Brain pericyte (primary cell): ENCODE data around the gene AFF1.
"Not testable (repeated sequence)": the region's sequence is repeated elsewhere in the genome, so short reads cannot be mapped to it uniquely, and the experiment has no call there.

ENCODE experiments used
- DNase-seq: peaks from one replicate; pipeline ENCODE4 v3.0.0-alpha.2; 2012; ENCODE audit warnings: low read depth, low spot score

AFF1 gene

DNA sequence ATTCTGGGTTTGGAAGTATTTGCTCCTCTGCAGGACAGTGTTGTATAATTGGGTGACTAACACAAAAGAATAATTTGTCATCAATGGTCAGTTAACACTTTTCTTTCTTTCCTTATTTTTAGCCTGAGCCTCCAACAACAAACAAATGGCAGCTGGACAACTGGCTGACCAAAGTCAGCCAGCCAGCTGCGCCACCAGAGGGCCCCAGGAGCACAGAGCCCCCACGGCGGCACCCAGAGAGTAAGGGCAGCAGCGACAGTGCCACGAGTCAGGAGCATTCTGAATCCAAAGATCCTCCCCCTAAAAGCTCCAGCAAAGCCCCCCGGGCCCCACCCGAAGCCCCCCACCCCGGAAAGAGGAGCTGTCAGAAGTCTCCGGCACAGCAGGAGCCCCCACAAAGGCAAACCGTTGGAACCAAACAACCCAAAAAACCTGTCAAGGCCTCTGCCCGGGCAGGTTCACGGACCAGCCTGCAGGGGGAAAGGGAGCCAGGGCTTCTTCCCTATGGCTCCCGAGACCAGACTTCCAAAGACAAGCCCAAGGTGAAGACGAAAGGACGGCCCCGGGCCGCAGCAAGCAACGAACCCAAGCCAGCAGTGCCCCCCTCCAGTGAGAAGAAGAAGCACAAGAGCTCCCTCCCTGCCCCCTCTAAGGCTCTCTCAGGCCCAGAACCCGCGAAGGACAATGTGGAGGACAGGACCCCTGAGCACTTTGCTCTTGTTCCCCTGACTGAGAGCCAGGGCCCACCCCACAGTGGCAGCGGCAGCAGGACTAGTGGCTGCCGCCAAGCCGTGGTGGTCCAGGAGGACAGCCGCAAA is 179.6 kb downstream of the AFF1 start:
- DNase-seq, result no peak

- DNase-seq, result no peak
Measured at GRCh38 chr4:87116231-87116630, 181.4 kb downstream of the AFF1 start.

DNA sequence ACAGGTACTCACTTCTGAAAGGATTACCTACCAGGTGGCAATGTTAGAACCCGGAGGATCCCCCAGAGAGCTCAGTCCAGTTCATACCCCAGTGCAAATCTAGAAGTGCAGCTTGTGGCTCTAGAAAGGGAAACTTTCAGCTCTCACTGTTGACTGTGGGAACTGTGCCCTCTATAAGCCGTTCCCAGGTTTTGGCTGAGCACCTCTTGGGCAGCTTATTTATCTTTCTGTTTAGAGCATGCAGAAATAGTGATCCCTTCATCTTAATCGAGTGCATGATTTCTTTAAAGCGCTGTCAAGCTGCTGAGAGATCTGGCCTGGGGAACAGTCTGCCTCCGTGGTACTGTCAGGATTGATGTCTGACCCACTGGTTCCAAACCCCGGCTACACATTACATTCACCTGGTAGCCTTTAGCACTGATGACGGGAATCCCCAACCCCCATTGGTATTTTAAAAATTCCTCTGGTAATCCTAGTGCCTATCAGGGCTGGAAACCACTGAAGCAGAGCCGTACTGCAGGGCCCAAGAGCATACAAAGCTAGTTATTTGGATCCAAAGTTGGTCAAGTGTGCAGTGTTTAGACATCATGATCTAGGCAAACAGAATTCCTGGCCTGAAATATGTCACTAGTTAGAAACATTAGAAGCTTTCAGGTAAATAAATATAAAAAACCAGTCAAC is 182.4 kb downstream of the AFF1 start:
- DNase-seq, result no peak

GRCh38 chr4:87117732-87118075 is 182.9 kb downstream of the AFF1 start:
- DNase-seq, result no peak

- DNase-seq, result no peak
Measured at GRCh38 chr4:87118421-87118820, 183.6 kb downstream of the AFF1 start.

DNA sequence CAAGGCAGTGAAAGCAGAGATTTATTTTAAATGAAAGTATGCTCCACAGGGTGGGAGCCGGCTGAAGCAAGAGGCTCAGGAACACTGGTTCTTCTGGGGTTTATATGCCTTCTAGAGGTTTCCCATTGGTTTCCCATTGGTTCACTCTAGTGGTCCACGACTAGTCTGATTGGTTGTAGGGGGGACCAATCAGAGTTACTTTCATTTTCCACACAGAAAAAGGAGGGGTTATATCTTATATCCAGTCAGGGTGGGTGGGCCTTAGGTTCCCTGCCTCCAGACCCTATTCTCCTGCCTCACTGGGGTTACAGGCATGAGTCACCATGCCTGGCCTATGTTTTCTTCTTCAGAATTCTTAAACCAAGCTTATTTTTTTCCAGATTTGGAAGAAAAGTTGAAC is 184.0 kb downstream of the AFF1 start:
- no peak for DNase-seq

- DNase-seq, result no peak
Measured at GRCh38 chr4:87120010-87120409, 185.2 kb downstream of the AFF1 start.

GRCh38 chr4:87120411-87121162 is 185.8 kb downstream of the AFF1 start:
- DNase-seq, result no peak

GRCh38 chr4:87121341-87122065 is 186.7 kb downstream of the AFF1 start:
- DNase-seq, result no peak

GRCh38 chr4:87122252-87122651 is 187.4 kb downstream of the AFF1 start:
- no peak for DNase-seq

DNA sequence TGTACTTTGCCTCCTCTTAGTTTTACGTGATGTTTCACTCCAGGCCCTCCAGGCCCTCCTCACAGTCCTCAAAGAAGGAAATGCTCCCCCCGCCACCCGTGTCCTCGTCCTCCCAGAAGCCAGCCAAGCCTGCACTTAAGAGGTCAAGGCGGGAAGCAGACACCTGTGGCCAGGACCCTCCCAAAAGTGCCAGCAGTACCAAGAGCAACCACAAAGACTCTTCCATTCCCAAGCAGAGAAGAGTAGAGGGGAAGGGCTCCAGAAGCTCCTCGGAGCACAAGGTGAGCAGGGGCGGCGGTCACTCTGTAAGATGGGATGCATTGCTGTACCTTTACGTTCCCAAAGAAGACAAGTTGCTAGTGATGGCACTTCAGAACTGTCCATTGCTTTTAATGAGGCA is 191.2 kb downstream of the AFF1 start:
- DNase-seq, result no peak

DNA sequence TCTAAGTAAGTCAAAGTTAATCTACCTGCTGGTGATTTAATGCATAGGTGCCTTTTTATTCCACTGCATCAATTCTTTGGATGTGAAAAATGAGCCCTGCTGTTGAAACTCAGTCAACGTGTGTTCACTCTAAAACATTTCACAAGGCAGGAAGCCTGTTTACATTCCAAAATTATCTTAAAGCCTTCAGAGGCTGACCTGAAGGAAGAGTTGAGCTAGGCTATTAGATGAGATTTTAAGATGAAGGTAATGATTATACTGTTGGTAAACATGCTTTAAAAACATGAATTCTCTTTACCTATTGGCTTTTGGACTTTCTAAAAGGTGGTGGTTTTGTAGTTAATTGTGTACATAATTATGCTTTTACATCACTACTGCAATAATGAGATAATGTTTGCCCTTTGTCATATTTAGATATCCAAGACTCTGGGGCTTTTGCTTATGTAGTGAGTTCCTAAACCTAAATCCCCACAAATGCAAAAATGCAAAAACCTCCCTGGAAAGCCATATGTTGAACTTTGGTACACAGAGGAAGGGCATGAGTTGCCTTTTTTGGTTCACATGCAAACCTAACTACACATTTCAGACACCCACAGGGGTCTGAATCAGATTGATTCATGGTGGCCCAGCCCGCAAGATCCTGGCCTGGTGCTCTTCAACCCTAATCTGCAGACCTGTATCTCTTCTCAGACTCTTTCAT is 193.3 kb downstream of the AFF1 start:
- DNase-seq, result no peak

DNA sequence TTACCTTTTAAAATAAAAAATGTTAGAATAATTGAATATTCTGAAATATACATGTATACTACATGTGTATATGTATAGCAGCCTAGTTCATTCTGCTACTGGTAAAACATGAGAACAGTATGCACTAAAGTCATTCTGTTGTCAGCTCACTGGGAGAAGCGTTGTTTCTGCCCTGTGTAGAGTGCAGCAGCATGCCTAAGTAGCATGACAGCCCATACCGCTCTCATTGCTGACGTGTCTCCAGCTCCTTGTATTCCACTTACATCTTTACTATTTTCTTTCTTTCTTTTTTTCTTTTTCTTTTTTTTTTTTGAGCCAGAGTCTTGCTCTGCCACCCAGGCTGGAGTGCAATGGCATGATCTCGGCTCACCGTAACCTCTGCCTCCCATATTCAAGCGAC is 194.9 kb downstream of the AFF1 start:
- no peak for DNase-seq

- DNase-seq, result no peak
Measured at GRCh38 chr4:87130985-87131703, 196.3 kb downstream of the AFF1 start.

GRCh38 chr4:87132035-87132434 is 197.2 kb downstream of the AFF1 start:
- no peak for DNase-seq

- no peak for DNase-seq
Measured at GRCh38 chr4:87133183-87133582, 198.4 kb downstream of the AFF1 start.

DNA sequence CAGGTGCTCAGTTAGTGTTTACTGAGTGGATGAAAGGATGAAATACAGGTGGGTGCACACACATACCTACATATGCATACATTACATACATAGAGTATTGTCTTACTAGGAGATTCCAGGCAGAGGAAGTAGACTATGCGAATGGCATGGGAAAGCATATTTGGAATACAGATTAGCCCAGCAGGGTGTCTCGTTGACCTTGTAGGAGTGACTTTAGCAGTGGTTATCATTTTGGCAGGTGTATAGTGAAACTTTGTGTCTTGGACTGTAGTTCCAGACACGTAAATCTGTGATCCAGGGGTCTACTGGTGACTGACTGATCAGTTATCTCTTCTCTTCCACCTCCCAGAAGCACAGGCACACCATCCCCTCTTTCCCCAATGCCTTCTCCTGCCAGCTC is 199.3 kb downstream of the AFF1 start:
- no peak for DNase-seq

DNA sequence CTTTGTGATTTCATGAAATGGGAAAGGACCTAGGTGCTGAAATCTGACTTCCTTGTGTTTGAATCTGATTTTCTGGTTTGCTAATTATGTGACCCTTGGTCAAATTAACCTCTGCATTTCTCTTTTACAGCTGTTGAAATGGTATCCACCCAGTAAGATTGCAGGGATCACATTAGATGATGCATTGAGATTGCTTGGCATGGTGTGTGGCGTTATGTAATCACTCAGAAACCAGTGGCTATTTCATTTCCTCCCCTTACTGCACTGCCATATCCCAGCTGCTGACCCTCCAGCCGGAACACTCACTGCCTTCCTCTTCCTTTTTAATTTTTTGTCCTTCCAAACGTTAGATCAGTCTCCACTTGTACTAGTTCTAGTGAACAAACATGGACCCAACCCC is 206.6 kb downstream of the AFF1 start:
- no peak for DNase-seq

GRCh38 chr4:87144356-87144755 is 209.5 kb downstream of the AFF1 start:
- DNase-seq, result no peak

DNA sequence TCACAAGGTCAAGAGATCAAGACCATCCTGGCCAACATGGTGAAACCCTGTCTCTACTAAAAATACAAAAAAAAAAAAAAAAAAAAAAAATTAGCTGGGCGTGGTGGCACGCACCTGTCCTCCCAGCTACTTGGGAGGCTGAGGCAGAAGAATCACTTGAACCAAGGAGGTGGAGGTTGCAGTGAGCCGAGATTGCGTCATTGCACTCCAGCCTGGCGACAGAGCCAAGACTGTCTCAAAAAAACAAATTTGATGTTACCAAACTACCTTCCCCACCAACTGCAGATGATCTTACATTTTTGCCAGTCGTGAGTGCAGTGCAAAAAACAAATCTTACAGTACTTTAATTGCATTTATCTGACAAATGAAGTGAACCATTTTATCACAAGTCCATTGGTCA is 211.1 kb downstream of the AFF1 start:
- not testable (repeated sequence) for DNase-seq

DNA sequence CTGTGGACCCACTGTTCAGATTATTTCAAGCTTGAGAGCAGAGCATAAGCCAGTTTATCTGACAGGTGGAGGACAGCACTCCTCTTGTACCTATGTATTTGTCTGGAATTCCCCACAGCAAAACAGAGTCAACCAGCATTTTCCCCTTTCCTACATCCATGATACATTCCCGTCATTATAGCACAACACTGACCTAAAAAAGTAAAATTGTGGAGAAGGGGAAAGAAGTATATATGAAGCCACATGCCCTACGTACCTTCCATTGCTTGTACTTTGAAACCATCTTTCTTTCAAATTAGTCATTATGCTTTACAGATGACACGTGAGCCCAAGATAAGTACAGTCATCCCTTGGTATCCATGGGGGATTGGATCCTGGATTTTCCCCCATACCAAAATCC is 212.3 kb downstream of the AFF1 start:
- DNase-seq, result no peak
